ENCODE measurements around the gene TIPARP. TPM values are rescaled to one million over a fixed set of nuclear protein-coding genes. Genes with fewer than 3 reads are reported as not detected.

TIPARP gene
- total RNA-seq, 1 experiment from 2014 or later = 20.4 TPM

DNA sequence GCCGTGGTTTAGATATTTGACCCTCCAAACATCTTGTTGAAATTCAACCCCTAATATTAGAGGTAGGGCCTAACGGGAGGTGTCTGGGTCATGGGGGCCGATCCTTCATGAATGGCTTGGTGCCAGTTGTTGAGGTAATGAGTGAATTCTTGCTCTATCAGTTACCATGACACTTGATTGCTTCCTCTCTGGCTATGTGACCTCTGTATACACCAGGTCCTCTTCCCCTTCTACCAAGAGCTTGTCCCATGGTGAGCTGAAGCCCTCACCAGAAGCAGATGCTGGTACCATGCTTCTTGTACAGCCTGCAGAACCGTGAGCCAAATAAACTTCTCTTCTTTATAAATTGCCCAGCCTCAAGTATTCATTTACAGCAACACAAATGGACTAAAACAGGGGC lies 41.8 kb upstream of the TIPARP start:
- Histone ChIP-seq H3K36me3 (ENCODE audit: insufficient read depth, low read length) (no peaks in the 10 kb centered on the region), H3K79me2 (ENCODE audit: low read length) (no peaks in the 10 kb centered on the region), H2AFZ (ENCODE audit: low read length) (no peak overlapping the region), H3K4me1 (ENCODE audit: low read length) (peaks cover 22% of the 10 kb centered on the region), H3K27me3 (ENCODE audit: low read length) (no peaks in the 10 kb centered on the region), H3K4me2 (ENCODE audit: low read depth, low read length, poor library complexity, severe bottlenecking) (no peak overlapping the region), H3K4me3 (ENCODE audit: low read length) (no peak overlapping the region), H3K27ac (ENCODE audit: low read length) (no peak overlapping the region), H4K20me1 (ENCODE audit: insufficient read depth, low read depth, low read length) (no peaks in the 10 kb centered on the region), H3K9me2 (replicated peaks; ENCODE audit: insufficient read depth, low read length) (no peaks in the 10 kb centered on the region), H3K9ac (ENCODE audit: low read length) (no peak overlapping the region), H3K9me3 (ENCODE audit: low read length) (no peaks in the 10 kb centered on the region)
- DNase-seq = no peak

DNA sequence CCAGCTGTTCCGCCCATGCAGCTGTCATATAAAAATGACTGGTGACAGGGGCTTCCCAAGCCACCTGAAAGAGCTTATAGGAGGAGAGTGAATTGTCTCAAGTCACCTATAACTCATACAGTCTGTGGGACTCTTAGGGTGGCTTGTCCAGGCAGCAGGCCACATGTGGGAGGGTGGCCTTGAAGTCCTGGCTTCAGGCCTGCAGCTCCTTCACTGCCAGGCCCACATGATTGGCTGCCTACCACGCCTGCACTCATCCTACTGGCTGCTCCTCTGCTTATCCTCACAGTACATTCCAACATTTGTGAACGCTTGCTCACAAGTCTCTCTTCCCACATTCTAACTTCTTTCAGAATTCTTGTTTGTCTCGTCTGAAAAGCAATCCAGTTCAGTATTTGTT lies 41.1 kb upstream of the TIPARP start:
- Histone ChIP-seq H3K27ac (ENCODE audit: low read length) (no peak overlapping the region), H3K79me2 (ENCODE audit: low read length) (no peaks in the 10 kb centered on the region), H3K9me3 (ENCODE audit: low read length) (no peaks in the 10 kb centered on the region), H3K36me3 (ENCODE audit: insufficient read depth, low read length) (no peaks in the 10 kb centered on the region), H2AFZ (ENCODE audit: low read length) (no peak overlapping the region), H3K4me1 (ENCODE audit: low read length) (peaks cover 14% of the 10 kb centered on the region), H3K9ac (ENCODE audit: low read length) (no peak overlapping the region), H4K20me1 (ENCODE audit: insufficient read depth, low read depth, low read length) (no peaks in the 10 kb centered on the region), H3K4me3 (ENCODE audit: low read length) (no peak overlapping the region), H3K4me2 (ENCODE audit: low read depth, low read length, poor library complexity, severe bottlenecking) (no peak overlapping the region), H3K27me3 (ENCODE audit: low read length) (no peaks in the 10 kb centered on the region), H3K9me2 (replicated peaks; ENCODE audit: insufficient read depth, low read length) (no peaks in the 10 kb centered on the region)
- no peak for DNase-seq

DNA sequence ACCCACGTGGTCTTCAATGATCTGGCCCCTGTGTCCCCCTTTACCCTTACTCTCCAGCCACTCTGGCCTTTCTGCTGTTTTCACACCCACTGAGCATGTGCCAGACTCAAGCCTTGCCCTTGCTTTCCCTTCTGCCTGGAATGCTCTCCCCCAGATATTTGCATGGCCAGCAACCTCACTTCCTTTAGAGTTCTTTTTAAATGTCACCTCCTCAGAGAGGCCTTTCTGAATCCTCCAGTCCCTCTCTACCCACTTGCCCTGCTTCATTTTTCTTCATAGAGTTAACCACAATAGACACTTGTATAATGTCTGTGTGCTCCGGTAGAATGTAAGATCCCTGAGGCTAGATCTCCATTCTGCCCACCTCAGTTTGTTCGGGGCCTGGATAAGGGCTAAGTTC lies 39.4 kb upstream of the TIPARP start:
- Histone ChIP-seq H3K27me3 (ENCODE audit: low read length) (no peaks in the 10 kb centered on the region), H3K79me2 (ENCODE audit: low read length) (no peaks in the 10 kb centered on the region), H2AFZ (ENCODE audit: low read length) (no peak overlapping the region), H3K9me2 (replicated peaks; ENCODE audit: insufficient read depth, low read length) (no peaks in the 10 kb centered on the region), H3K36me3 (ENCODE audit: insufficient read depth, low read length) (no peaks in the 10 kb centered on the region), H3K4me2 (ENCODE audit: low read depth, low read length, poor library complexity, severe bottlenecking) (no peak overlapping the region), H3K27ac (ENCODE audit: low read length) (no peak overlapping the region), H4K20me1 (ENCODE audit: insufficient read depth, low read depth, low read length) (no peaks in the 10 kb centered on the region), H3K4me3 (ENCODE audit: low read length) (no peak overlapping the region), H3K4me1 (ENCODE audit: low read length) (peaks cover 6% of the 10 kb centered on the region), H3K9ac (ENCODE audit: low read length) (no peak overlapping the region), H3K9me3 (ENCODE audit: low read length) (no peaks in the 10 kb centered on the region)
- DNase-seq = no peak

DNA sequence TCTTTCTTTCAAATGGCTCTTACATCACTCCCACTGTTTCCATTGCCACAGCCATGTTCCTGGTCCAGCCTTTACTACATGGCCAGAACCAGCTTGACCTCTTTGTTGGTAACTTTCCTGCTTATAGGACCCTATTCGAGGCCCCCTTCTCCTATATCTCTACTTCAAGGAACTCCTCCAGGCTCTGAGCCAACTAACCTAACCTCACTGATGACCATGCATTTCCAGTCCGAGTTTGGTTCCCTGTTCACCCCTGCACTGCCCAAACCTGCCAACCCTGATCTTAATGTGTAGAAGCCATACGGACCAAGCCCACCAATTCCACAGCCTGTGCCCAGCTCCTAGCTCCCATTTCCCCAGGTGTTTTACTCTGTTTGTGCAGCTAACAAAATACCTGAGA lies 38.4 kb upstream of the TIPARP start:
- no peak overlapping the region for H2AFZ ChIP-seq (ENCODE audit: low read length)
- H3K9me3 ChIP-seq (ENCODE audit: low read length) = no peaks in the 10 kb centered on the region
- H3K27me3 ChIP-seq (ENCODE audit: low read length) = no peaks in the 10 kb centered on the region
- no peak overlapping the region for H3K4me2 ChIP-seq (ENCODE audit: low read depth, low read length, poor library complexity, severe bottlenecking)
- no peaks in the 10 kb centered on the region for H3K9me2 ChIP-seq (replicated peaks; ENCODE audit: insufficient read depth, low read length)
- DNase-seq = no peak
- H3K9ac ChIP-seq (ENCODE audit: low read length) = no peak overlapping the region
- no peak overlapping the region for H3K27ac ChIP-seq (ENCODE audit: low read length)
- H3K4me1 ChIP-seq (ENCODE audit: low read length) = peaks cover 6% of the 10 kb centered on the region
- no peaks in the 10 kb centered on the region for H3K36me3 ChIP-seq (ENCODE audit: insufficient read depth, low read length)
- no peak overlapping the region for H3K4me3 ChIP-seq (ENCODE audit: low read length)
- no peaks in the 10 kb centered on the region for H4K20me1 ChIP-seq (ENCODE audit: insufficient read depth, low read depth, low read length)
- H3K79me2 ChIP-seq (ENCODE audit: low read length) = no peaks in the 10 kb centered on the region

DNA sequence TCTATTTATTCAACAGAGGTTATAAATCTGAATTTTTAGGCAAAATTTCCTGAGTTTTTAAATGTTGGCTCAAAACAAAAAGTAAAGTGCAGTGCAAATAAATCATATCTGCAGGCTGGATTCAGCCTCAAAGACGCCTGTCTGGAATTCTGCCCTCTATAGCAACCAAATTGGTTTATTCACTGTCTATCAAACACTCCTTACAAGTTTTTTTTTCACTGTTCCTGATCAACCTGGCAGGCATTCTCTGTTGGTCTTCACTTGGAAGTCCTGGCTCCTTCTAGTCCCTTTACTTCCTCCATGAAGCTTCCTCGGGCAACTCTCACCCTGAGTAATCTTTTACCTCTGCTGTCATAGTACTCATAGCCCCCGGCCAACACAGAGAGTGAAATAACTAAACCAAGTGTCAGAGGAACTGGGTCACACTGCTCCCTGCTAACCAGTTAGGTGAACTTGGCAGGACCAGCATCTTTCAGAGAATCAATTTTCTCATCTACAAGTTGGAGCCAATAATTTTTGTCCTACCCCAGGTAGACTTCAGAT lies 36.8 kb upstream of the TIPARP start:
- Histone ChIP-seq H3K4me1 (ENCODE audit: low read length) (peaks cover 7% of the 10 kb centered on the region), H3K79me2 (ENCODE audit: low read length) (no peaks in the 10 kb centered on the region), H3K9ac (ENCODE audit: low read length) (no peak overlapping the region), H3K27ac (ENCODE audit: low read length) (no peak overlapping the region), H2AFZ (ENCODE audit: low read length) (no peak overlapping the region), H3K9me3 (ENCODE audit: low read length) (no peaks in the 10 kb centered on the region), H4K20me1 (ENCODE audit: insufficient read depth, low read depth, low read length) (no peaks in the 10 kb centered on the region), H3K4me2 (ENCODE audit: low read depth, low read length, poor library complexity, severe bottlenecking) (no peak overlapping the region), H3K4me3 (ENCODE audit: low read length) (no peak overlapping the region), H3K27me3 (ENCODE audit: low read length) (no peaks in the 10 kb centered on the region), H3K36me3 (ENCODE audit: insufficient read depth, low read length) (no peaks in the 10 kb centered on the region), H3K9me2 (replicated peaks; ENCODE audit: insufficient read depth, low read length) (no peaks in the 10 kb centered on the region)
- no peak for DNase-seq

DNA sequence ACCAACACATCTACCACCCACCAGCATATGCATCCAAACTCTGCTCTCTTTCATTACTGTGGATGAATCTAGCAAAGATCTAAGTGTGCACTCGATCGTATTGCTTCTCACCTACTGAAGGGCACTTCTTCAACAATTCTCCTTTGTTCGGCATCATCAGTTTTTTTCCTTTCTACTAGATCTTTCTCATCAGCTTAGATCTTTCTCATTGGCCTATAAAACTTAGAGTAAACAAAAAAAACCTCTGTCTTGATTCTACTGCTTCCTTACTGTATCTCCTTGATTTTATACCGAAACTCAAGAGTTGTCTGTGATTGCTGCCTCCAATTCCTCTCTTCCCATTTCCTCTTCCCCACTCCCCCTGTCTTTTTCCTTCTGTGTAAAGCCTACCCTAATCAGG lies 36.1 kb upstream of the TIPARP start:
- no peaks in the 10 kb centered on the region for H3K9me2 ChIP-seq (replicated peaks; ENCODE audit: insufficient read depth, low read length)
- no peaks in the 10 kb centered on the region for H3K79me2 ChIP-seq (ENCODE audit: low read length)
- no peak overlapping the region for H2AFZ ChIP-seq (ENCODE audit: low read length)
- no peaks in the 10 kb centered on the region for H3K27me3 ChIP-seq (ENCODE audit: low read length)
- H3K9me3 ChIP-seq (ENCODE audit: low read length) = no peaks in the 10 kb centered on the region
- H3K4me1 ChIP-seq (ENCODE audit: low read length) = peaks cover 15% of the 10 kb centered on the region
- no peaks in the 10 kb centered on the region for H3K36me3 ChIP-seq (ENCODE audit: insufficient read depth, low read length)
- no peak overlapping the region for H3K4me2 ChIP-seq (ENCODE audit: low read depth, low read length, poor library complexity, severe bottlenecking)
- no peaks in the 10 kb centered on the region for H4K20me1 ChIP-seq (ENCODE audit: insufficient read depth, low read depth, low read length)
- no peak overlapping the region for H3K27ac ChIP-seq (ENCODE audit: low read length)
- peak; percentile 22 for DNase-seq
- no peak overlapping the region for H3K9ac ChIP-seq (ENCODE audit: low read length)
- no peak overlapping the region for H3K4me3 ChIP-seq (ENCODE audit: low read length)

DNA sequence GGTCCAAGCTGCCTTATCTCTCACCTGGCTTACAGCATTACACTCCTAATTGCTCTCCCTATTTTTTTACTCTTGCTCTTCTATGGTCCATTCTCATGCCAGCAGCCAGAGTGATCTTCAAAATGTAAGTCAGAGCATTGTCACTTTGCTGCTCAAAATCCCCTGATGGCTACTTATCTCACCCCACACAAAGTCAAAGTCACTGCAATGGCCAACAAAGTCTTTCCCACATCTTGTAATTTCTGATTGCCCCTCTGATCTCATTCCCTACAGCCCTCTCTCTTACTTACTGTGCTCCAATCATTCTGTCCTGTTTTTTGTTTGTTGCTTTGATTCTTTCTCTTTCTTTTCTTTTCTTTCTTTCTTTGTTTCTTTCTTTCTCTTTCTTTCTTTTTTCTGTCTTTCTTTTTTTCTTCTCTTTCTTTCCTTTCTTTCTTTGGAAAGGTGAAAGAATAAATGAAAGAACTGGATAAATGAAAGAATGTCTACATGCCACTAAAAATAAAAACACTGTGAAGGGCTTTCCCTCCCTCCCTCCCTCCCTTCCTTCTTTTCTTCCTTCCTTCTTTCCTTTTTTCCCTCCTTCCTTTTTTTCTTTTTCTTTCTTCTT lies 34.9 kb upstream of the TIPARP start:
- no peak for DNase-seq
- no peaks in the 10 kb centered on the region for H3K9me3 ChIP-seq (ENCODE audit: low read length)
- no peaks in the 10 kb centered on the region for H3K9me2 ChIP-seq (replicated peaks; ENCODE audit: insufficient read depth, low read length)
- no peak overlapping the region for H2AFZ ChIP-seq (ENCODE audit: low read length)
- H3K27me3 ChIP-seq (ENCODE audit: low read length) = no peaks in the 10 kb centered on the region
- no peaks in the 10 kb centered on the region for H3K36me3 ChIP-seq (ENCODE audit: insufficient read depth, low read length)
- no peak overlapping the region for H3K9ac ChIP-seq (ENCODE audit: low read length)
- H3K4me2 ChIP-seq (ENCODE audit: low read depth, low read length, poor library complexity, severe bottlenecking) = no peak overlapping the region
- H3K4me1 ChIP-seq (ENCODE audit: low read length) = peaks cover 26% of the 10 kb centered on the region
- no peaks in the 10 kb centered on the region for H3K79me2 ChIP-seq (ENCODE audit: low read length)
- no peaks in the 10 kb centered on the region for H4K20me1 ChIP-seq (ENCODE audit: insufficient read depth, low read depth, low read length)
- no peak overlapping the region for H3K27ac ChIP-seq (ENCODE audit: low read length)
- no peak overlapping the region for H3K4me3 ChIP-seq (ENCODE audit: low read length)

DNA sequence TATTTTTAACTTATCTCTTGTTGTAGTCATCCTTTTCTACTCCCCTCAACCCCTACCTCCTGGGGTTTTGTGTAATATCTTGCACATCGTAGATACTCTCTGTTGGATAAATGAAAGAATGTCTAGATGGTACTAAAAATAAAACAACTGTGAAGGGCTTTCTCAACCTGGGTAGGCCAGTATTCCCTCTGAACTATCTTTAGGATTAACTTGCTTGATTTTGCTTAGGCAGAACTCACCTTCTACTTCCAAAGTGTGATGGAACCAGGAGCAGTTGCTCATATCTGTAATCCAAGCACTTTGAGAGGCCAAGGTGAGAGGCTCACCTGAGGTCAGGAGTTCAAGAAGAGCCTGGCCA lies 32.8 kb upstream of the TIPARP start:
- DNase-seq = no peak
- H3K9me3 ChIP-seq (ENCODE audit: low read length) = no peaks in the 10 kb centered on the region
- peaks cover 21% of the 10 kb centered on the region for H3K4me1 ChIP-seq (ENCODE audit: low read length)
- H3K27me3 ChIP-seq (ENCODE audit: low read length) = no peaks in the 10 kb centered on the region
- H3K4me3 ChIP-seq (ENCODE audit: low read length) = no peak overlapping the region
- no peak overlapping the region for H3K4me2 ChIP-seq (ENCODE audit: low read depth, low read length, poor library complexity, severe bottlenecking)
- no peak overlapping the region for H3K27ac ChIP-seq (ENCODE audit: low read length)
- no peaks in the 10 kb centered on the region for H3K9me2 ChIP-seq (replicated peaks; ENCODE audit: insufficient read depth, low read length)
- no peaks in the 10 kb centered on the region for H4K20me1 ChIP-seq (ENCODE audit: insufficient read depth, low read depth, low read length)
- H2AFZ ChIP-seq (ENCODE audit: low read length) = no peak overlapping the region
- H3K79me2 ChIP-seq (ENCODE audit: low read length) = no peaks in the 10 kb centered on the region
- no peaks in the 10 kb centered on the region for H3K36me3 ChIP-seq (ENCODE audit: insufficient read depth, low read length)
- no peak overlapping the region for H3K9ac ChIP-seq (ENCODE audit: low read length)
